K562 (cell line): ENCODE measurements around the gene AIFM3. TPM values are rescaled to one million over a fixed set of nuclear protein-coding genes. Genes with fewer than 3 reads are reported as not detected.

Experiments used
- ATF3 ChIP-seq, 2 experiments: fragments of 450-650 bp in 1 of 2; sonication (generic) in 1 of 2; formaldehyde crosslinking in 1 of 2; IDR thresholded peaks in 1 of 2; conservative IDR thresholded peaks in 1 of 2; 2 replicates each; pipeline versions ENCODE4 v1.6.1 to v1.8.1; 2016 to 2023; ENCODE audit warnings: mild to moderate bottlenecking in 2 of 2, moderate library complexity in 2 of 2, inconsistent platforms in 1 of 2, missing genetic modification reagents in 1 of 2
- HMG20B ChIP-seq: fragments of 250-450 bp; sonication (Bioruptor Pico); IDR thresholded peaks from 2 replicates; pipeline ENCODE4 v1.5.0; 2021; ENCODE audit warnings: mild to moderate bottlenecking
- HOMEZ ChIP-seq: fragments of 250-450 bp; sonication (Bioruptor Pico); IDR thresholded peaks from 2 replicates; pipeline ENCODE4 v1.4.0; 2020; ENCODE audit warnings: mild to moderate bottlenecking, moderate library complexity
- NCOA2 ChIP-seq, 2 experiments: fragments of 450-650 bp; IDR thresholded peaks; 2 replicates each; pipeline ENCODE4 v1.6.1; 2018; ENCODE audit warnings: mild to moderate bottlenecking in 2 of 2, moderate library complexity in 1 of 2; ENCODE audit not compliant: partially characterized antibody in 2 of 2
- PHF20 ChIP-seq: fragments of 450-650 bp; IDR thresholded peaks from 2 replicates; pipeline ENCODE4 v1.6.1; 2018; ENCODE audit not compliant: partially characterized antibody
- PTRF ChIP-seq: fragments of 450-650 bp; IDR thresholded peaks from 2 replicates; pipeline ENCODE4 v1.6.1; 2016; ENCODE audit warnings: mild to moderate bottlenecking, missing genetic modification characterization, missing compliant biosample characterization
- SMAD1 ChIP-seq: fragments of 150-350 bp; IDR thresholded peaks from 2 replicates; pipeline ENCODE4 v1.6.1; 2014; ENCODE audit warnings: low read length, low read depth; ENCODE audit not compliant: partially characterized antibody
- SREBF2 ChIP-seq: sonication (generic); formaldehyde crosslinking; IDR thresholded peaks from 2 replicates; pipeline ENCODE4 v1.4.0; 2020; ENCODE audit warnings: mild to moderate bottlenecking, missing genetic modification reagents
- STAT6 ChIP-seq: sonication (generic); formaldehyde crosslinking; IDR thresholded peaks from 2 replicates; pipeline ENCODE4 v1.8.1; 2023; ENCODE audit warnings: mild to moderate bottlenecking, missing genetic modification reagents
- THAP12 ChIP-seq: fragments of 250-450 bp; sonication (Bioruptor Pico); IDR thresholded peaks from 2 replicates; pipeline ENCODE4 v1.9.0; 2021; ENCODE audit warnings: mild to moderate bottlenecking, inconsistent platforms
- ZNF133 ChIP-seq: fragments of 250-450 bp; sonication (Bioruptor Pico); IDR thresholded peaks from 2 replicates; pipeline ENCODE4 v1.4.0; 2020; ENCODE audit warnings: mild to moderate bottlenecking
- ZNF165 ChIP-seq: fragments of 250-450 bp; sonication (Bioruptor Pico); IDR thresholded peaks from 2 replicates; pipeline ENCODE4 v1.4.0; 2020; ENCODE audit warnings: borderline replicate concordance
- ZNF280A ChIP-seq: fragments of 450-650 bp; IDR thresholded peaks from 2 replicates; pipeline ENCODE4 v1.6.1; 2018; ENCODE audit warnings: mild to moderate bottlenecking, low read depth; ENCODE audit not compliant: partially characterized antibody
- ZNF740 ChIP-seq, 3 experiments: fragments of 200-800 bp in 1 of 3; sonication (Bioruptor generic) in 1 of 3; sonication (generic) in 1 of 3; formaldehyde crosslinking in 1 of 3; IDR thresholded peaks; 2 replicates each; pipeline versions ENCODE4 v1.6.1 to v1.8.0; 2016 to 2022; ENCODE audit warnings: mild to moderate bottlenecking in 2 of 3, missing compliant biosample characterization in 2 of 3, missing genetic modification characterization in 2 of 3, missing genetic modification reagents in 1 of 3
- polyA plus RNA-seq, 8 experiments: library from polyadenylated mRNA; depleted of rRNA in 4 of 8; stranded (reverse) in 5 of 8; unstranded in 3 of 8; fragments of >200 nt; fragmentation: Nextera tagmentation in 2 of 8; fragmentation: Illumina TruSeq in 1 of 8; extraction: Ambion mirVana in 2 of 8; extraction: Trizol in 1 of 8; gene quantifications; 2 replicates each; pipeline versions ENCODE4 v1.2.1 to v1.2.3, GENCODE V29; 2011 to 2014; ENCODE audit warnings: inconsistent platforms in 1 of 8, missing spikeins in 1 of 8
- total RNA-seq, 7 experiments: library from RNA; depleted of rRNA in 6 of 7; stranded (reverse); fragments of >200 nt in 6 of 7; fragmentation: Illumina TruSeq in 2 of 7; extraction: Trizol in 2 of 7; gene quantifications; 2 replicates each; pipeline versions ENCODE4 v1.2.1 to v1.2.3, GENCODE V29; 2011 to 2021; ENCODE audit warnings: low replicate concordance in 1 of 7

Gene AIFM3
- total and polyA plus RNA-seq, 9 of the 15 experiments (the other 6 are each of a cell fraction or from before 2014, with no cell fraction given) = 0.03 to 0.20 (median 0.07) TPM; not detected in 1

GRCh38 chr22:21009638-21010425 is 42.8 kb downstream of the AIFM3 start (continued):
- no peak for TF ChIP-seq ATF3 (IDR thresholded peaks at IDR 0.05)
- peak; percentile 76; the same call in 1 of the 2 replicates for TF ChIP-seq ATF3 (CRISPR knock-in tag; conservative IDR thresholded peaks at IDR 0.05)
- no peak for TF ChIP-seq SREBF2
- TF ChIP-seq ZNF165 (CRISPR knock-in tag) = 0 out of 2 replicates have a peak, but pooled peaks have one; percentile 17
- TF ChIP-seq PHF20 = no peak
- no peak for TF ChIP-seq HOMEZ (CRISPR knock-in tag)
- no peak for TF ChIP-seq ZNF280A
- peak; percentile 72; the same call in 1 of the 2 replicates for TF ChIP-seq THAP12 (CRISPR knock-in tag)
- no peak for TF ChIP-seq ZNF740 (CRISPR knock-in tag; IDR thresholded peaks at IDR 0.05)
- peak in 1 of 2 experiments; percentile 54; a peak in 1 of 4 replicates for TF ChIP-seq ZNF740 (tag; IDR thresholded peaks at IDR 0.05)
- 0 out of 2 replicates have a peak, but pooled peaks have one; percentile 74 for TF ChIP-seq STAT6 (CRISPR knock-in tag)
- no peak for TF ChIP-seq NCOA2 (IDR thresholded peaks at IDR 0.05; ENCODE audit: partially characterized antibody in 2 of 2)
- TF ChIP-seq SMAD1 = no peak
- TF ChIP-seq HMG20B = no peak
- TF ChIP-seq ZNF133 = peak; percentile 73; the same call in 1 of the 2 replicates
- TF ChIP-seq PTRF (tag) = no peak
